GM19467 (cell line): Measurements from ENCODE around the gene MDGA2.
"Not testable (repeated sequence)": the region's sequence is repeated elsewhere in the genome, so short reads cannot be mapped to it uniquely, and the experiment has no call there.

Experiments
- ATAC-seq: cut with Tn5 transposase; IDR thresholded peaks from one replicate; pipeline ENCODE4 v1.9.1; 2021; ENCODE audit warnings: mild to moderate bottlenecking, moderate library complexity; ENCODE audit not compliant: unreplicated experiment

MDGA2 gene

DNA sequence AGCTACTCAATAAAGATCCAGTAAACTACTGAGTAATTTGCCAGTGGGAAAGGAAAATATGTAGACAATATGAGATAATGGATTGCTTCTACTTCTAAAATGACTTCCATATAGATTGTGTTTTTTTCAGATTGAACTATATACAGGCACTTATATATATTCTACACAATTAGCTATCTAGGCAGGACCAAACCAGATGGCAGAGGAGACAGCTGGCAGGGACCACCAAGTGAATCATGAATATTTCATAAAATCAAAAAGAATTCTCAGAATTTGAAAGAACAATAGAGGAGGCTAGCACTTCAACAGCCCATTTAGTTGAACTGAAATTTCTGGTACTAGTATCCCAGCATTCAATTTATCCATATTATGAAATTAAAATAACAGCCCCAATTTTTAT is 685.8 kb downstream of the MDGA2 start:
- no peak for ATAC-seq

DNA sequence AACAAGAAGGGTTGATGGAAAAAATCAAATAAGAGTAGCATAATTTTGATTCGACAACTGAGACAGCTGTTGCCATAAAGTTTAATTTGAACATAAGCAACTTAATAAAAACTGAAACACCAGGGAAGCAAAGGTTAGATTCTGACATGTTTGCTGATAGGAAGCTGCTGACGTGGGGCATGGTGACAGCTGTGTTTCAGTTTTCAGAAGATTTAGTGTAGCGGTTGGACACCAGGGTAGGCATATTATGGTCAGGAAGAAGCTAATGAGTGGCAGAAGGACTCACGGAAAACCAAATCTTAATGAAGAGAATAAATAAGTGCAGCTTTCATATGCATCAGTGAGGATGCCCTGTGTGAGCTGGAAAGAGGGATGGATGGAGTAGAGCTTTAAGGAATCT is 687.1 kb downstream of the MDGA2 start:
- no peak for ATAC-seq

DNA sequence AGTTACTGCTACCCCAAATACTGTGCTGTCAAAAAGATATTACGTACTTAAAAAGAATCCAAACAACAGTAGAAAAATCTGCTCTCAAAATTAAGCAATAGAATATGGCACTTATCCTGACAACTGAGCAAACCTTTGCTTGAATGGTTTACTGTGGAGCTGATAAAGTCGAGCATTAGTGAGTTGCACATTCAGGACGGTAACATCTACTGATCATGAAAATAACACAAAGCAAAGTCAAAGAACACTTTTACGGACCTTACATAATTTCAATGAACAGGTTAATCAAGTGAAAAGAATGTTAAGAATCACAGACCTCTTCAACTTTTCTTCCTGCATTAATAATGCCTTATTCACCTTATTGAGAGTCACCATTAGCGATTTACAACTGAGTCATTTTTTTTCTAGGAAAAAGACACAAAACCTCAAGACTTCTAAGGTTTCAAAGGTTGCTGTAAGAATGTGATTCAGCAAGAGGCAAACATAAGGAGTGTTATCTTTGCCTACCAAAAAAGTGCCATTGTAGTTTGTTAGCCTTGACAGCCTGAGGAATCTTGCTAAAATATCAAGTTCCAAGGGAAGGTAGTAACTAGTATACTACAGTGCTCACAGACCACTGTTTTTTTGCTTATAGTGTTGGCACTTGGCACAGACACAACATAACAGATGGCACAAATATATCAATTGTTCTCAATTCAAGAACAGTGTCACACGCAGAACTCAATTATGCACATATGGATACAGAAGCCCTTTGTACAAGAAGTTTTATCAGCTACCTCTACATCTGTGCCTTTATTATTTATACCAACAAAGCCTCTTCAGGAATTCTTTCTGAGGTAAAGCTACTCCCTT is 689.6 kb downstream of the MDGA2 start:
- ATAC-seq = no peak

DNA sequence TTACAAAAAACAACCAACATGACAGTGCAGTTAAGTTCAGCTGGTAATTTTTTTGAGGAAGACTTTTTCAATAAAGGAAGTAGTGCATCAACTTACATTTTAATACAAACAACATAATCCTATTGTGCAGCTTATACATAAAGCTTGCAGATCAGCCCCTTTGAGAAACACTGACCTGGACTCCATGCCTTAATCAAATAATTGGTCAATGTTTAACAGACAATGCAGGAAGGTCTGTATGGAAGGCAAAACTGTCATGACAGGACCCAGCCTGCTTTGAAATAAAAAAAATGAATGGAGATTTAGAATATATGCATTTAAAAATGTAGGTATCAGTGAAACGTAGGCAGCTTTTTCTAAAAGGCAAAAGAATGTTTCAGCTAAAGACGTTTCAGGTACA is 702.1 kb downstream of the MDGA2 start:
- no peak for ATAC-seq

DNA sequence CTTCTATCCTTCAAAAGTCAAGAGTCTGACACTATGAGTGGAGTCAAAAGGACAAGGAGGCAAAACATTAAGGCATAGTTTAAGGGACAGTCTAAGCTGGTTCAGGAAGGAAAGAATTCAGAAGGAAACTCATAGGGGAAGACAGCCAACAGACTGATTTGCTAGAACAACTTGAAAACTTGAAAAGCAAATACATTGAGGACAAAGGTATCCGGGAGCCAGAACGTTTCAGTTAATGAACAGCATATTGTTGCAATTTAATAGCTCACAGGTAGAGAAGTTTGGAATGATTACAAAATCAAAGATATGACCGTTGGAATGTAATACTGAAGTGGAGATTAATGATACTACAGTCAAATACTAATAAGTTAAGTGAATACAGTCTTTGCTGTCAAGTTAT is 711.0 kb downstream of the MDGA2 start:
- ATAC-seq = no peak

DNA sequence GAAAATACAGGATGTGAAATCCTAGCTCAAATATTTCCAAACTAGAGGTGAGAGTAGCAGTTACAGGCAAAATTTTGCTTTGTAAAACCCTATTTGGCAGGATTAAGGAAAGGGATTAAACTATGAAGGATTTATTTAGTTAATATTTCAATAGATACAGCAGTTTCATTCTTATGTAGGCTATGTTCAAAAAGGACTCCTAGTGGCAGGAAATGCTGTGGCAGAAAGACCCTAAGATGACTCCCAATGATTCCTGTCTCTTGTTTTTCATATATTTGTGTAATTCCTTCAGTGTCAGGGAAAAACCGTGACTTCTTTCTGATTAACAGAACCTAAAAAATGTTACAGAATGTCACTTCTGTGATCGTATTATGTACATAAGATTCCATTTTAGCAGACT is 724.3 kb downstream of the MDGA2 start:
- no peak for ATAC-seq

DNA sequence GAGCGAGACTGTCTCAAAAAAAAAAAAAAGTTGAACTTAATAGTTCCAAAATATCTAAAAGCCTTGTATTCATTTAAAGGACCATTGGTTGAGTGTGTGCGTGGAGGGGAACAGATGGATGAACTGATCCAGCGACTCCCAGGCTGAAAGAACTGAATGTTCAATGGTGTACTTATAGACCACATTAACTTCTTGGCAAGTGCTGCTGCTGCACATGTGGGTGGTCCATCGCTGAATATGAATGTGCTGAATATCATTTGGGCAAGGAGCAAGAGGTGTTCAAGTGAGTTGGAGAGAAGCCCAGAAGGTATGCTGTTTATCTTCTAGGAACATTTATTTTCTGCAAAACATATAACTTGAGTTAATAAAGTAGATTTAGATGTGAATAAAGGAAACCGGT is 734.8 kb downstream of the MDGA2 start:
- ATAC-seq = no peak

DNA sequence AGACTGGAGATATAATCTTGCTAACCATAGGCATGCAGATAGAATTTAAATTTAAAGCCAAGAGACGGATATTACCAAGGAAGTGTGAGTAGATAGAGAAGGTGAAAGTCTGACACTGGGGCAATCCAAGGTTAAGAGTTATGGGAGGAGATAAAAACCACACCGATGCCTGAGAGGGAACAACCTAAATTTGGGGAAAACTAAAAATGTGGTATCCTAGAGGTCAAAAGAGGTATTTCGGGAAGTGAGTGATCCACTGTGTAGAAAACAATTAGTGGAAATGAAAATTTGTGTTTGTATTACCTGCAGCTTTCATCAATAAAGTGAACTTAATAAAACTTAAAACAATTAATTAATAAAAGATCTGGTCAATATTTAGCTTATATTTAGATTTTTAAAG is 754.9 kb downstream of the MDGA2 start:
- no peak for ATAC-seq

DNA sequence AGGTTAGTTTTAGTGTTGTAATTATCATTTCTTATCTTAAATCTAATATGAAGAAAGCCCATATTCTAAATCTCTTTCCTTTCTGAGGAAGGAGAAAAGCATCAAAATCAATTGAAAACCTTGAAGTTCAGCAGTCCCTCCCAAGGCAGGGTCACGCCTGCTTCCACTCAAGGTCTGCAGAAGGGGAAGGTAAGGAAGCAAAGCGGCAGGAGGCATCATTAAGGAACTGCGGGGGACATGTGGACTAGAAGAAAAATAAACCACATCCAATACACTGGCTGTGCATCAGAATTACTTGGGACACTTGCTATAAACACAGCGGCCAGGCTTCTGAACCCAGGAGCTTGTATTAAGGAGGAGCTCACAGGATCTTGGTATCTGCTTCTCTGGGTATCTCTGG is 759.9 kb downstream of the MDGA2 start:
- ATAC-seq = not testable (repeated sequence)

DNA sequence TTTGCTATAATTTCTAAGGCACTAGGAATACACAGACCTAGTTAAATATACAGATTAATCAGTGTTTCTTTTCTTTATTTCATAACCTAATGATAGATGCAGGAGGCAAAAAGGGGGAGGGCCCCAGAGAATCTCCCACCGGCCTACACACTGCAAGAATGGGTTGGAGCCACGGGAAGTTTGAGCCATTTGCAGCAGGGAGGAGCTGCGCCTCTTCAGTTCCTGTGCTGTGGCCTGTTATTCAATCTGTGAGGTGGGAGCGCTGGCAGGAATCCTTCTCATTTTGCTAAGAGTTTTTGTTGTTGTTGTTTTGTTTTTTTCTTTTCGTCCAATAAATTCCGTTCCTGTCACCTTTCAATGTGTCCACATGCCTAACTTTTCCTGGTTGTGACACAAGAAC is 772.6 kb downstream of the MDGA2 start:
- no peak for ATAC-seq

DNA sequence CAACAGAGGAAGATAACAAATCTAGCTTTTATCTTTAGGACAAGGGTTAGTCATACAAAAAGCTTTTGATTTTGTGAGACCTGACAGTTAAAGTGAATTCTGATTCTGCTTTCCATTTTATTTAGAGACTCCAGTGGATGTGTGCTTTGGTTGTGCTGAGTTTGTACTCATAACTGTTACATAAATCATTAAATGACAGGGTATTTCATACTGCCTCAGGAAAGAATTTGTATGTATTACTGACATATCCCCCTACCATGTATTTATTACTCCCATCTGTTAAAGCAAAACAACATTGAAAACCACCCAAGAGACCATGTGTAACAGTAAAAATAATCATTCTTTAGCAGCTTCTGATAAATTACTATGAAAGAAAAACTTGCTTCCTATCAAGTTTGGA is 780.9 kb downstream of the MDGA2 start:
- ATAC-seq = no peak

DNA sequence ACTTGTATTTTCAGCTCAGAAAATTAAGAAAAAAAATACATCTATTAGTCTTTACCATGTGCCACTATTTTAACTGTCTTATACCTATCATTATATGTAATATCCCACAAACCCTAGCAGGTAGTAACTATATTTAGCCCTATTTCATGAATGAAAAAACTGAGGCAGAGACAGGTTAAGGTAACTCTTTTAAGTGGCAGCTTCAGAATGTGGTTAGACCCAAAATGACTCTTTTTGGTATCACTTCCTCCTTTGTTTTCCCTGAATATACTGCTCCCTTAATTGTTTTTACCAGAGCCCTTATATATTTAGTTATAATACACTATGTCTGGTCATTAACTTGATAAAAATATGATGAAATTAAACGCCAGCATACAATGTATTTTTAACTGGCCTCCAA is 788.3 kb downstream of the MDGA2 start:
- ATAC-seq = no peak

DNA sequence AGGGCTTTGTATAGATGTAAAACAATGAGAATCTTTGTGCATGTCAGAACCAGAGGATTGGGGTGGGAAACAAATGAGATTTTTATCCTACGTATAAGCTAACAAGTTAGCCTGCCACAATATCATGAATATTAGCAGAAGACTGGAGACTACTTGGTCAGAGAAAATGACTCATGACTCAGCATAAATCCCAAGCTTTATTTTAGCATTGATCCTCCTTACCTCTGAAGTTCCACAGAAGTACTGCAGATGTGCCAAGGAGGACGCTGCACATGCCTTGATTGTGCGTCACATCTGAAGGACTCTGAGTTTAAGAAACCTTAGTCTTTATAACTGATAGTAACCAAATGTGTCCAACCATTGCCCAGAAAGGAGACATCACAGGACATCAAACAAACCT is 789.8 kb downstream of the MDGA2 start:
- ATAC-seq = no peak

DNA sequence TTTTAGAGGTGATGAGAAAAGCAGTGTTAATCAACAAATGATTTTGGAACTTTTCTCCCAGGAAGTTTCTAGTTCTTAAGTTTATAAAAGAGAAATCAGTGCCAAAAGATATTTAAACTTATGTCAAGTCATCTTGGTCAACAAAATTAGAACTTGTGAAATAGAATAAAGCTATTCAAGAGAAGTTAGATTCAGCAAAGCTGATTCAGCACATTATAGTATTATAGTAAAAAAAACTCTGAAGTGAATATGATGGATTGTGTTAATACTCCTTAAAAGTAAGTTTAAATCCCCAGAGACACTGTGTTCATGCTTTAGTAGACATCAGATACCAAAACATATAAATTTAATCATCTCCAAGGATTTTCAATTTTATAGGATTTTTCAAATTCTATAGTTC is 813.7 kb downstream of the MDGA2 start:
- no peak for ATAC-seq

DNA sequence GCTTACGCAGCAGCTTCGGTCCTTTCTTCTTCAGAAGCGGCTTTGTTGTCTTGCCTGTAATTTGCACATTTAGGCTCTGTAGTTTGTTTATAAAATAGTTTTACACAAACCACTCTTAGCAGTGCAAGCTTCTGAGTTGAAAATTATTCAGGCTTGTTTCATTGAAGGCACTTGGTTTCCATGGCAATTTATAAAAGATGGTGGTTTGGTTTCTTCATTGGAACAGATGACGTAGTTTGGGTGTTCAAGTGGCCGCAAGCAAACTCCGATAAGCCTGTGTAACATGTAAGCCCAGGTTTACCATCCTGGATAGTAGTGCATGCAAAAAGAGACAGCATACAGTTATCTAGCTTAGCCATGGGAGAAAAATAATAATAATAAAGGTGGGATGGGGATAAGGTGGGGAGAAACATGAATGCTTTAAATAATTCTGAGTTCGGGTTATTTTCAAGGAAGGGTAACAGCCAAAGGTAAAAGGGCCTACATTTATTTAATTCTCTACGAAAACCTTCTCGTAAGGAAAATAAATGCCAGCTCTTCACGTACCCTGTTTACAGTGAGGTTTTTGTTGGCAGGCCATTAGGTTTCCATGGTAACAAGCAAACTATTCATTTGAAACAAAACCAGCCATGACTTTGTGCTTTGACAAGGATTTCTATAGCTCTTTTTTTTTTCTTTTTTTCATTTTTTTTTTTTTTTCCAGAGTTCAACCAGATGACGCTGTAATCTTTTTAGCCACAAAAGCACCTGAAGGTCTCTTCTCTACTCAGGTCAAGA is 834.3 kb downstream of the MDGA2 start:
- no peak for ATAC-seq

DNA sequence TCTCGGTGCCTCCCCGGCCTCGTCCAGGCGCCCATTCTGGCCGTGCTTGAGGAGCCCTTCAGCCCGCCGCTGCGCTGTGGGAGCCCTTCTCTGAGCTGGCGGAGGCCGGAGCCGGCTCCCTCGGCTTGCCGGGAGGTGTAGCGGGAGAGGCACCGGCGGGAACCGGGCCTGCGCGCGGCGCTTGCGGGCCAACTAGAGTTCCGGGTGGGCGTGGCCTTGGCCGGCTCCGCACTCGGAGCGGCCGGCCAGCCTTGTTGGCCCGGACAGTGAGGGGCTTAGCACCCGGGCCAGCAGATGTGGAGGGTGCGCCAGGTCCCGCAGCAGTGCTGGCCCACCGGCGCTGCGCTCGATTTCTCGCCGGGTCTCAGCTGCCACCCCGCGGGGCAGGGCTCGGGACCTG is 855.1 kb downstream of the MDGA2 start:
- ATAC-seq = no peak

DNA sequence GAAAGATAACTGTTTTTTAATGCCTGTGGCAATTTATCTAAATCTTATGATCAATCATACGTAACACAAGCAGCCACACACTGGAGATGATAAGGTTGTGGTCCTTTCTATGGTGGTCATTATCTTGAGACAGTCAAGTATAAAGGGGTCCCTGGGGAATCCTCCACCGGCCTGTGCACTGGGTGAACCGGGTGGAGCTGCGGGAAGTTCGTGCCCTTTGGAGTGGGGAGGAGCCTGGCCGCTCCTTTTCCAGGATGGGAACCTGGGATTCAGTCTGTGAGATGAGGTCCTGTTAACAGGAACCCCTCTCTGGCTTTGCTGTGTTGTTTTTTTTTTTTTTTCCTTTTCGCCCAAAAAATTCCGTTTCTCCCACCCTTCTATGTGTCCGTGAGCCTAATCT is 856.3 kb downstream of the MDGA2 start:
- no peak for ATAC-seq

DNA sequence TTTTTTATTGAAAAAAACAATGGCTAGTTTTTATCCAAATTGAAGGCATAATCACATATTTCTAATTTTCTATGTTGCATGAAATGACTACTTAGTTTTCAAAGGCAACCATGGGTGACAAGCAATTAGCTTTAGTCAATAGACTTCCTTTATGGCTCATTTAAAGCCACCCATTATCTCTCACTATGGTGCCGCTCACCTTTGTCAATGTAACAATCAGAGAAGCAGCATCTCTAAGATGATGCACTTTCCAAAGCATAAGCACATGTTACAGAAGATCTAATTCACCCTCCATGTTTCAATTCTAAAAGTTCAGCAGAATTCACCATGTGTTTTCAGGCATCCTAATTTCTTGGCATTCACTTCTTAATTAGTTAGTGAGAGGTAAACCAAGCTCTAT is 857.3 kb downstream of the MDGA2 start:
- no peak for ATAC-seq

DNA sequence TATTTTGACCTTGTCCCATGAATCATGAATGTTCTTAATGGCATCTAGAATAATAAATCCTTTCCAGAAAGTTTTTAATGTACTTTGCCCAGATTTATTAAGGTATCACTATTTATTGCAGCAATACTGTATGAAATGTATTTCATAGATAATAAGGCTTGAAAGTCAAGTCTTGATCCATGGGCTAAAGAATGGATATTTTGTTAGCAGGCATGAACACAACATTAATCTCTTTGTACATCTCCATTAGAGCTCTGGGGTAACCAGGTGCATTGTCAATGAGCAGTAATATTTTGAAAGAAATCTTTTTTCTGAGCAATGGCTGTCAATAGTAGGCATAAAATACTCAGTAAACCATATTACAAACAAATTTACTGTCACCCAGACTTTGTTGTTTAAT is 882.3 kb downstream of the MDGA2 start:
- no peak for ATAC-seq
